HG03457 (cell line): Measurements from ENCODE around the gene TRIM52.
"Not testable (repeated sequence)": the region's sequence is repeated elsewhere in the genome, so short reads cannot be mapped to it uniquely, and the experiment has no call there.

ENCODE experiments used
- ATAC-seq: cut with Tn5 transposase; IDR thresholded peaks from one replicate; pipeline ENCODE4 v1.9.1; 2021; ENCODE audit warnings: moderate number of reproducible peaks; ENCODE audit not compliant: unreplicated experiment

The TRIM52 gene

DNA sequence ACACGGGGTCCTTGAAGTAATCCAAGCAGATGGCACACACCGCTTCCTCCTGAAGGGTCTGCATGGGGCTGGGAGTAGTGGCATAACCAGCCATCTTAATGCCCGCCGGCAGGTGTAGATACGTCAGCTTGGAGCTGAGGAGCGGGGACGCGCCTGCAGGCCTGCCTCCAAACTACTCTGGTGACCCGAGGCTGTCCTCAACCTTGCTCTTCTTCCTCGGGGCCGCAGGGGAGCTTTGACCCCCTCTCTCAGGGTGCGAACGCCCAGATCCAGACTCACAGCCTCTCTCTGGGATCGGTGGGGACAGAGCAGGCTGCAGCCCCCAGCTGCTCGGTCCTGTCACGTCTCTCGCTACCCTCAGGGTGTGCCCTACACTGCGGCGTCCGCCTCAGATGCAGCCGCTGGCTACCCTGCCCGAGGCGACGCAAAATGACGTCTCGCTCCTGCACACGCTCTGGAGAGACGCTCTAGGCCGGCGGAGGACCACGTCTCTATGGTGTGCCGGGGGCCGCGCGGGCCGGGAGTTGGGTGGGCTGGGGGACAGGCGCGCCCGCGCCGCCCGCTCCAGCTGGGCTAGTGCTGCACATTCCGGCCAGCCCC lies at the start of gene TRIM52:
TRIM52 (minus strand) TSS at position 424 of the 600 bp plus-strand sequence; CDS start at position 94, 330 bp downstream.
- ATAC-seq: peak; percentile 81

DNA sequence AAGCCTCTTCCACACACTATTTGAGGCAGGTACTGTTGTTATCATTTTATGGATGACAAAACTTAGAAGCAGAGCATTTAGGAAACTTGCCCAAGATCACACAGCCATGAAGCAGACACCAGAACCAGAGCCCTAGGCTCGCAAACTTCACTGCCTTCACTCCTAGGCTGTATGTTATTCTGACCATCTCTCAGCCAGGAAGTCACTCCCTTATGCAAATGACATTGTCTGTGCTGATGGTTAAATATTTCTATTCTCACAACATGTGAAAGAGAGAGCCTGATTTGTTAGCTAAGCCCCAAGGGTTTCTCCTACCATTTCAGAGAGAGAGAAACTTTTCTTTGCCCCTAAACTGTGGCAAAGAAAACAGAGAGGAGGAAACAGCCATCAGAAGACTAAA lies 26.4 kb upstream of the TRIM52 start:
- not testable (repeated sequence) for ATAC-seq

DNA sequence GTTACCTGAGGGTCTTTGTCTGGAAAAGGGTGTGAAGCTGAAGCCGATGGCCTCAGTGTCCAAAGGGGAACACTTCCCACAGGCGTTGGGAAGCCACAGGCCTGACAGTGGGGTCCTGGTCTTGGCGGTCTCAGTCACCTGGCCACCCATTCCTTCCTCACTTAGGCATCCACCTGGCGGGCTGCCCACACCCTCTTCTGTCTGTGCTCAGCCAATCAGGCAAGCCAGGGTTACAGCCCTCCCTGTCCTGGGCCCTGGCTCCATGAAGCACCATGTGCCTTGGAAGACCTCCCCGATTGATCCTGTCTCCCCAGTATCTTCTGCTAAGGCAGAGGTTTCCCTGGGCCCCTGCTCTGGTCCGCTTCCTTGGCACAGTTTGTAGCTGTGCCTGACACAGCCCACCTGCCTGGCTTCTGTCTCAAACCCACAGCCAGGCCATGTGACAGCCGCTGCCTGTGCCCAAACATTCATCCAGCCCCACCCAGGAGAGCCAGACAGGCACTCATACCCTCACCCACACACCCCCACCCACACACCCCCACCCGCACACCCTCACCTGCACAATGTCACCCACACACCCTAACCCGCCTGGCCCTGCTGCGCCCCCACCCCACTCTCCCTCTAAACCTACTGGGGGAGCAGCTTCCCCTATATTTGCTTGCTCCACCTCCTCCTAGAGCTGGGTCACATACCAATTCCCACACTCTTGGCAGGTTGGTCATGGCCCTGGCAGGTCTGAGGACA lies 25.2 kb upstream of the TRIM52 start:
- not testable (repeated sequence) for ATAC-seq

DNA sequence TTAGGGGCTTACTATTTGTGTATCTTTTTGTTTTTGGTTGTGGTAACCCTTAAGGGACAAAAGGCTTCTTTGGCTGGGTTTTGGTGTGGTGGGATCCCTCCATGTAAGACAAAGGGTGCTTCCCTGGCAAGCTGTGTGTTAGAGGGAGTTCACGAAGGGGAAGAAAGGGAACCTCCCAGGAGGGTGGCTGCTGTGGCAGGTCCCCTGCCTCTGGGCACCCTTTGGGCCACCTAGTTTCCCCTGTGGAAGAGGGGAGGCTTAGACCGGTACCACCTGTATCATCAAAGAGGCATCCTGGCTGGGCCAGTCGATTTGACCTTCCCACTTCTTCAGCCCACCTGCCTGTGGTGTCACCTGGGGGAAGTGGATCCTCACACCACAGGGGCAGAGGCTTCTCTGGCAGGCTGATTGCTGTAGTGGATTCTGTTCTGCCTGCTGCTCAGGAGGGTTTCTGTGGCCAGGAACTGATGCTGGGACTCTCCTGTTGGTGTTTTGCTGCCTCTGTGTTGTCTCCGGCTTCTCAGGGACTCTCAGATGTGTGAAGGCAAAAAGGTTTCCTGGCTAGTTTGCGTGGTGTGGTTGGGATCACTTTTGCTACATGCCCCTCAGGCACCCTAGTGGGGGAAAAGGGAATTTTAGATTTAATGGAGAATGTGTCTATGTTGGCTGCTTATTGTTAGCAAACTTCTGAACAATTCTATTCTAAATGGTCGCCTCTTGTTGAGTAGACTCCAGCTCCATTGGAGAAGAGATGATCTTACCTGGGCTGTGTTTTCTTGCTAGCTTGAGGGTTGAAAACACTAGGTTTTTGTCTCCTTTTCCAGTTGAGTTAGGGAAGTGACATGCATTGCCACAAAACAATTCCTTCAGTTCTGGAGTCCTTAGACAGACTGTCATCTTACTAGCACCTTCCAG lies 23.2 kb upstream of the TRIM52 start:
- ATAC-seq: not testable (repeated sequence)

DNA sequence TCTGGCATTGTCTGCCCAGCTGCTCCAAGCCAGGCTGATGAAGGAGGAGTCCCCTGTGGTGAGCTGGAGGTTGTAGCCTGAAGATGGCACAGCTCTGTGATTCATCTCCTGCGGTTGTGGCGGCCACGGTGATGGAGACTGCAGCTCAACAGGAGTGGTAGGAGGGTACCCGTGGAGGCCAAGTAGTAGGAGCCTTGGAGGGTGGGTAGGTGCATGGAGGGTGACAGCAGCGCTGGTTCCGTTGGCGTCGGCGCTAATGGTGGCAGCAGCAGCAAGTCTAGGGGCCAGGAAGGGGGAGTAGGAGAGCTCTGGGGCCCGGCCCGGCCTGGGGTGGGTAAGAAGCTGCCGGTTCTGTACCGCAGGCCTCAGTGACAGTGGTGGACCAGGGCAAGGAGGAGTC lies 22.4 kb upstream of the TRIM52 start:
- ATAC-seq: no peak

DNA sequence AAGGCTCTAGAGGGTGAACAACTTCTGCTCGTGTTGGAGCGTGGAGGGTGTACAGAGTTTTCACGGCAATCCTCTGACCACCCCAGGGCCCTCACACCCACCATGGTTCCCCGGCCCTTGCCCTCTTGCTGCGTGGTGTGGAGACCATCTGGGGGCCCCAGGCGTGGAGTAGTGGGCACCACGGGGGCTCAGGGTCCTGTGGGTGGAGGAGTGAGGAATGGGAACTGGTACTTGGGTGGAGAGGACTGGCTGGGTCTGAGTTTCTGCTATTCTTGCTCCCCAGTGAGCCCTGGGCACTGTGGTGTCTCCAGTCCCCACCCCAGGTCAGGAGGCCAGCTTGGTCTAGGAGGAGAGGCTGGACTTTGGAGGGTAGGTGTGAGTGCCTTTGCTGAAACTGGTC lies 21.9 kb upstream of the TRIM52 start:
- no peak for ATAC-seq

DNA sequence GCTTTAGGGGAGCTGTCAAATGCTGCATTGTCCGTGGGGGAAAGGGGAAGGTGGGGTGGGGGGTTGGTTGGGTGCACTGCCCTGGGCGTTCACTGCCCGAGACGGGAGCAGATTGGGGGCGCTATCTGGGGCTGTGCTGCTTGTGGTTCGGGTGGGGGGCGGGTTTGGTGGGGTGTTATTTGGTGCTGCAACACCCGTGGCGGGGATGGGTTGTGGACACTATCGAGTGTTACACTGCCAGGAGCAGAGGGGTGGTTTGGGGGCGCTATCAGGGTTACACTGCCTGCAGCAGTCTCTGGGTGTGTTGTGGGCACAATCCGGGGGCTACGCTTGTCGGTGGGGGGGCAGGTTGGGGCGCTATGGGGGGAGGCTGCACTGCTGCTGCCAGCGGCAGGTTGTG lies 21.5 kb upstream of the TRIM52 start:
- not testable (repeated sequence) for ATAC-seq

DNA sequence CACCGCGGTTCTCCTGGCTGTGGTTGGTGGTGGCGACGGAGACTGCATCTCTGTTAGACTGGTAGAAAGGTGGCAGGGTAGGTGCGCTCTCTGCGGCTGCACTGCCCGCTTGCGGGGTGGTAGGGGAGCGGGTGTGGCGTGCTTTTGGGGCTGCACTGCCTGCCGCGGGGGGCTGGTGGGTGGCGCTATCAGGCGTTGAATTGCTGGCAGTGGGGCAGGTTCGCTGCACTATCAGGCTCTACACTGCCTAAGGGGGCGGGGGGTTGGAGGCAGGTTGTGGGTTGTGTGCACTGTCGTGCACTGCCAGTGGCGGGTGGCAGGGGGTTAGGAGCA lies 21.0 kb upstream of the TRIM52 start:
- ATAC-seq: no peak

DNA sequence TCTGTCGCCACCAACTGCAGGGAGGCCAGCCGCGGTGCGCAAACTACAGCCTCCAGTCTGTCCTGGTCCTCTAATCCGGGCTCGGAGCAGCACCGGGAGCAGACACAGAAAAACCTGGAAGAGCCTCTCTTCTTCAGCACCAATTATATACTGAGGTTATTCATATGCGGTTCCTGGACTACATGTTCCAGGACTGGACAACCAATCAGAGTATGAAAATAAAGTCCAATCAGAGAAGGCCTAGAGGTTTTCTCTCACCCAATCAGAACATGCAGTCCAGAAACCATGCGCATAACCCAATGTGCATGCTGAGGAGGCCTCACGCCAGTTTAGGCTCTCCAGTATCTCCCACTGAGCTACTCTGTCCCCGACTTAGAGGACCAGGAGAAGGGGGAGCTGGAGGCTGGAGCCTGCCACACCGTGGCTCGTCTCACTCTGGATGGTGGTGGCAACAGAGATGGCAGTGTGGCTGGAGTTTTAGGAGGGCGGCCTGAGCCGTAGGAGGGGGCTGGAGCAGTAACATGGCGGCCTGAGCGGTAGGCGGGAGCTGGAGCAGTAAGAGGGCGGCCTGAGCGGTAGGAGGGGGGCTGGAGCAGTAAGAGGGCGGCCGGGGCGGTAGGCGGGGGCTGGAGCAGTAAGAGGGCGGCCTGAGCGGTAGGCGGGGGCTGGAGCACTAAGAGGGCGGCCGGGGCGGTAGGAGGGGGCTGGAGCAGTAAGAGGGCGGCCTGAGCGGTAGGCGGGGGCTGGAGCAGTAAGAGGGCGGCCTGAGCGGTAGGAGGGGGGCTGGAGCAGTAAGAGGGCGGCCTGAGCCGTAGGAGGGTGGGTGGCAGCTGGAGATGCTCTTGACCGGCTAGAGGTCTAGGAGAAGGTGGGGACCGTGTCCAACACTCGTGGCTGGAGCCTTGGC lies 20.4 kb upstream of the TRIM52 start:
- ATAC-seq: no peak

DNA sequence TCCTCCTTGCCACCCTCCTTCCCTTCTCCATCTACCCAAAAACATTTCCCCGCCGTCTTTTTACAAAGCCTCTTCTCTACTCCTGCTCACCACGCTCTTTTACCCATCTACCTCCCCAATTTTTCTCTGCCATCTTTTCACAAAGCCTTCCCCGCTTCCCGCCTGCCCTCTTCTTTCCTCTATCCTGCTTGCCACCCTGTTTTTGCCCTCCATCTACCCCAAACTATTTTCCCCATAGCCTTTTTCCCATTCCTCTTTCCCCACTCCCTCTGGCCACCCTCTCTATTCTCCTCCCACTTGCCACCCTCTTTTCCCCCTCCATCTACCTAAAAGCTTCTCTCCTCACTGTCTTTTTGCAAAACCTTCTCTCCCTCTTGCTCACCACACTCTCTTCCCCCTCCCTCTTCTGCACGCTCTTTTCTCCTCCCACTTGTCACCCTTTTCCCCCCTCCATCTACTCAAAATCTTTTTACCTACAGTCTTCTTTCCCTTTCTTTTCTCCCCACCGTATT lies 19.4 kb upstream of the TRIM52 start:
- ATAC-seq: no peak

DNA sequence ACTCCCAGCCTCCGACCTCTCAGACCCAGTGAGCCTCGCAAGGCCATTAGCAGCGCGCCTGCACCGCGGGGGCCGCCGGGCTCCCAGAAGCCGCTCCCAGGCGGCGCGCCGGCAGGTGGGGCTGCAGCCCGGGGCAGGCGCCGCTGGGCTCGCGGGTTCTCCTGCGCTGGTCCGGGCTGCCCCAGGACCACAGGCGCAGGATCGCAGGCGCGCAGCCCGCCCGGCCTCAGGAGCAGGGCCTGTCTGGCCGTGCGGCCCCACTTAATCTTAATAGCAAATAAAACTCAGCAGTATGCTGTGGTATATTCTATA lies 12.4 kb upstream of the TRIM52 start:
- not testable (repeated sequence) for ATAC-seq

DNA sequence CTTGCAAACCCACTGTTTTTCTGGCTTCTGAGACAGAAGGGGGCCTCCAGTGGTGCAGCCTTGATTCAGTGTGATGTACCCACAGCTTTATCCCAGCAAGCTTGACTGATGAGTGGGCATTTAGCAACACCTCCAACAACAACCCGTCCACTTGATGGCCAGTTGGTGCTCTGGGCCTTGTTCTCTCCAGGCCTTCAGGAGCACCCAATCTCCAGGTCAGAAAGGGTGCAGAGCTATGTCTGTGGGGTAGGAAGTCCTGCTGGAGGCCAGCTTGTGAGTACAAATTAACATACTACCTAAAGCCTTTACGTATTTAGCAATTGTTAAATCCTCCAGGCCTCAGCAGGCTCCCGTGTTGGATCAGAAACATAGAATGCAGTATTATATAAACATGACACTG lies 10.1 kb upstream of the TRIM52 start:
- ATAC-seq: no peak

DNA sequence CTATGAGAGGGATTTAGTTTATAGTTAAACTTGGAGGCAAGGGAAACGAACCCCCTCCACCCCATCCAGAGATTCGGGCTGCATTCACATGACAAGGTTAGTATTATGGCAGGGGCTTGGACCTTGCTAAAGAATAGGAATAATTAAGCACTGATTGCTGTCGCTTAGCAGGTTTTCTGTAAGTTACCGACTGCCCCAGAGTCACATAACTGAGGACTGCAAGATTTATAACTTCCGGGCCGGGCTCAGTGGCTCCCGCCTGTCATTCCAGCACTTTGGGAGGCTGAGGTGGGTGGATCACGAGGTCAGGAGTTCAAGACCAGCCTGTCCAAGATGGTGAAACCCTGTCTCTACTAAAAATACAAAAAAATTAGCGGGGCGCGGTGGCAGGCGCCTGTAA lies 7.0 kb upstream of the TRIM52 start:
- ATAC-seq: not testable (repeated sequence)

DNA sequence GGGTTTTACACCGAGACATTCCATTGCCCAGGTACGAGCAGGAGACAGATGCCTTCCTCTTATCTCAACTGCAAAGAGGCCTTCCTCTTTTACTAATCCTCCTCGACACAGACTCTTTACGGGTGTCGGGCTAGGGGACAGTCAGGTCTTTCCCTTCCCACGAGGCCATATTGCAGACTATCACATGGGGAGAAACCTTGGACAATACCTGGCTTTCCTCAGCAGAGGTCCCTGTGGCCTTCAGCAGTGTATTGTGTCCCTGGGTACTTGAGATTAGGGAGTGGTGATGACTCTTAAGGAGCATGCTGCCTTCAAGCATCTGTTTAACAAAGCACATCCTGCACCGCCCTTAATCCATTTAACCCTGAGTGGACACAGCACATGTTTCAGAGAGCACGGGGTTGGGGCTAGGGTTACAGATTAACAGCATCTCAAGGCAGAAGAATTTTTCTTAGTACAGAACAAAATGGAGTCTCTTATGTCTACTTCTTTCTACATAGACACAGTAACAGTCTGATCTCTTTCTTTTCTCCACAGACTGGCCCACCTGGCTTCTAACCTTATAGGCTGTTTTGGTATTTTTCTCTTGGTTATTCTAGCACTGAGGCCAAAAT lies 6.5 kb upstream of the TRIM52 start:
- not testable (repeated sequence) for ATAC-seq

DNA sequence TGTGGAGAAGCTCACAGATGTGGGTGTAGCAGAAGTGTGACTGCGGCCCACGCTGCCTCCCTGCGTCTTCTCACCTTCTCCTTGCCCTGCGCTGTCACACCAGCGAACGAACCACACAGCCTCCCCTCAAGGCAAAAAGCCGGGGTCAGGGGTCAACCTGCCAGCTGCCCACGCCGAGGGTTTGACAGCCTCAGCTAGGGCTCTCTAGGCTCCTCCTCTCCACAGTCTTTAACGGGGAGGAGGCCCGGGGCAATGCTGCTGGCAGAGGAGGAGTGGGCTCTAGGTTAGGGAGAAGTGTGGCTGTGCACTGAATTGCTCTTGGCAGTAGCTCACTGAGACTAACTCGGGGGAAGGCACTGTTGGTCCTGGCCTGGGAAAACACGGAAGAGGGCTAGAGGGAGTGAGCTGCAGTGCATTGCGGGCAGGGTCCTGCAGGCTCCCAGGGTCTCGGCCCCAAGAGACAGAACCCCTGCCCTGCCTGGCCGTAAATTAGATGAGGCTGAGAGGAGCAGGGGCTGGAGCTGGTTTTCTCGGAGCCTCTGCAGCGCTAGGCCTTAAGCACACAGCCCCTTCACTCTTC lies 4.2 kb upstream of the TRIM52 start:
- ATAC-seq: no peak

DNA sequence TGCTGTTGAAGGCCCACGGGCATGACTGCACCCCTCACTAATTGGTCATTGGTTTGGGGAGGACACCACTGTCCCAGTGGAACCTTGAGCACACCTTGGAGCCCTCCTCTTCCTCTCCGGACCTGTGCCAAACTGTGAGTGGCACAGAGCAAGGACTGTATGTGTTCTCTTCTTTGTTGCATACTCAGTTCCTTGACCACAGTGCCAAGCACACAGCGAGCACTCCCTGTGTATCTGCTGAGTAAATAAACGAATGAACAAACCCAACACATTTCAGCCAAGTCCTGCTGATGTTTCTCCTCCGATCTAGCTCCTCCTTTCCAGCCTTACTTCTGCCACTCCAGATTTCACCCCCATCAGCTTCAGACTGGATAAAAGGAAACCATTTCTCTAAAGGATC lies 2.7 kb upstream of the TRIM52 start:
- no peak for ATAC-seq

DNA sequence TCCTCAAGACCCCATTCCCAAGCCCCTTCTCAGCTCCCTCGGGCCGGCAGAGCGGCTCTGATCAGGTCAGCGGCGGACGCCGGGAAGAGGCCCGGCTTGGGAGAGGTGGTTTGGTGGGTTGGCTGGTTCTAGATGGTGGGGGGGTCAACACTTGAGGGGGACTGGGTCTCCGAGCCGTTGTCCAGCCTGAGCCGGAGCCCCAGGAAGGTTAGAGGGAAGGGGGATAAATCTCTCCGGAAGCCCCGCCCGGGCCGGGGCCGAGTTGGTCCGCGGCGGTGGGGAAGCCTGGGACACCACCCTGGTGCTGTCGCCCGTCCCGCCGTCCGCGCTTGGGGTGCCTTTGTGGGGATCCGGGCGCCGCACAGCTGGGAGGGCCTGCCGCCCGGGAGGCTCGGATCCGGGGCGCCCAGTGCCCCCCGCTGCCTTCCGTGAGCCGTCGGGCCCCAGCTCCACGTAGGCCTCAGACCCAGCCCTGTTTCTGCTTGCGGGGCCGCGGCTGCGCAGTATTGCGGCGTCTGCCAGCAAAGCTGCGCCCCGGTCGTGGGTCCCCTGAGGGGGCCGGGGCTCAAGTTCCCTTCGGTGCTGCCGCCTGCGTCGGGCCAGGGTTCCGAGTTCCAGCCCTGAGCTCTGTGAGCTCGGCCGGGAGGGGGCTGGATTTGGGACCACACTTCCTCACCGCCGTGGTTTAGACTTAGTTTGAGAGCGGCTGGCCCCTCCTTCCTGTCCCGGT lies 542 bp upstream of the TRIM52 start:
- ATAC-seq: peak; percentile 42

DNA sequence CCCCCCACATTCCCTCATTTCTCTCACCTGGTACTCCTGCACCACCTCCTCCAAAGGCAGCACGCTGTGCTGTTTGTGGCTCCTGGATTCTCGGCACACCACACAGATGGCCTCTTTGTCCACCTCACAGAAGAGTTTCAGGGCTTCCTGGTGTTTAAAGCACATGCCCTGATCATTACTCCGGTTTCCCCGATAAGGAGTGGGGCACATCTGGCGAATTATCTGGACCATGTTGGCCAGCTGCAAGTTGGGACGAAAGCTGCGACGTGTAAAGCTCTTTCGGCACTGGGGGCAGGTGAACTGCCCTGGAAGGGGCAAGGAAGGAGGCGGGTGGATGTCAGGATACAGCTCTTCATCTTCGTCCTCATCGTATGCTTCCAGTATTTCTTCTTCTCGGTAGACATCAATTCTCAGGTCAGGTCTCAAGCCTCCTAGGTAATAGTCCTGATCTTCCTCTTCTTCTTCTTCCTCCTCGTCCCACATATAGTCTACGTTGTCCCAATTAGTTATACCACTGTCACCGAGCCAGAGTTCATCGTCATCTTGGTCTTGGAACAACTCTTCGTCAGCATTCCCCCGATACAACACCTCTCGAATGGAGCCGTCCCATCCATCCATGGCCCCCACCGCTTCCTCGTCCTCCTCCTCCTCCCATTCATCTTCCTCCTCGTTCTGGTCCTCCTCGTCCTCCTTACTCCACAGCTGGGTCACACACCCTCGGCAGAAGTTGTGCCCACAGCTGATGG lies 796 bp downstream of the TRIM52 start:
- ATAC-seq: no peak

DNA sequence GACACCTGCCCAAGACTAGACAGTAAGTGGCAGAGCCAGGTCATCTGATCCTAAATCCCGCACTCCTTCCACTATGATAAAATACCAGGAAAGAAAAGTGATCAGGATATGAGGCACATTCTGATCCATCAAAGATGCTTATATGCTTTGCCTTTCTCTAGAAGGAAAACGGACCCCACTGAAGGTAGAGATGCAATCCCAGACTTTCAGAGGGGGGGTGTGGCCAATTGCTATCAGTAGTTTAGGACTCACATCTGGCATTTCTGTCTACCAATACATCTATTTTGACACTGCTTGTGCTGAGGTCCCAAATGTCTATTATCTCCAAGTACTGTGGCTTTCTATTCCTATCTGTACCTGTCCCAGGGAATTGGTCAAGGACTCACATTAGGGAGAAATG lies 1.7 kb downstream of the TRIM52 start:
- ATAC-seq: no peak
